Islet precursor cell (in vitro differentiated cells): Measurements from ENCODE around the gene CCDC27.
A peak's percentile ranks its signal among the peaks of the same experiment; 100 is the strongest.

Source experiments
- DNase-seq: peaks from one replicate; pipeline ENCODE4 v3.0.0-alpha.2; 2018

CCDC27 gene

DNA sequence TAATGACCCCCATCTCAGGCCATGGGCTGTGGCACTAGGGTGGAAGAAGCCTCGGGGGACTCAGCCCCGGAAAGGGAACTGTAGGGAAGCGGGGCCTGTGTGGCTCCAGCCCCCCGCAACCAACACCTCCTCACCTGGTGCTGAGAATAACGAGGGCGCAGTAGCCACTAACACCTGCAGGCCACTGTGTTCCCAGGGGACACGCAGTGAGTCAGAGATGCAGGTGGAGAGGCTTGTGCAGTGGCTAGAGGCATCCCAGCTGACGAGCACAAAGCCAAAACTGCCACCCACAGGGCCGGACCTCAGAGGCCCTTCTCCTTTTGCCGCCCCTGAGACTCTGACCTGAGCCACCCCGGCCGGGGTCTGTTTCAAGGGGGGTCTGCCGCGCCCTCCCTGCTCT is 33.5 kb upstream of the CCDC27 start:
- DNase-seq = no peak

DNA sequence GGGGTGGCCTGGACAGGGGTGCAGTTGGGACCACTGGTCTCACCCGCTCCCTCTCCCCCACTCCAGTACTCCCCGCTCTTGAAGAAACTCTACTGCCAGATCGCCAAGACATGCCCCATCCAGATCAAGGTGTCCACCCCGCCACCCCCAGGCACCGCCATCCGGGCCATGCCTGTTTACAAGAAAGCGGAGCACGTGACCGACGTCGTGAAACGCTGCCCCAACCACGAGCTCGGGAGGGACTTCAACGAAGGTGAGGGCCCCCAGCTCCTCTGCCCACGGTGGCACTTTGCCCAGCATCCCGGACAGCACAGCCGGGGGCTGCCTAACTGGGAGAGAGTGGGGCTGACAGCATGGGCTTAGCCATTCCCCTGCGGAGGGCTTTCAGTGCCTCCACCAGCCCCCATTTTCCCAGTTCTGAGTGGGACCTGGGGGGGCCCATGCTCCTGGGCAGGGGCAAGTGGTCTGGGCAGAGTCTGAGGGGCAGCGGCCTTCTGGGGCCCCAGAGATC is 30.2 kb upstream of the CCDC27 start:
- no peak for DNase-seq

DNA sequence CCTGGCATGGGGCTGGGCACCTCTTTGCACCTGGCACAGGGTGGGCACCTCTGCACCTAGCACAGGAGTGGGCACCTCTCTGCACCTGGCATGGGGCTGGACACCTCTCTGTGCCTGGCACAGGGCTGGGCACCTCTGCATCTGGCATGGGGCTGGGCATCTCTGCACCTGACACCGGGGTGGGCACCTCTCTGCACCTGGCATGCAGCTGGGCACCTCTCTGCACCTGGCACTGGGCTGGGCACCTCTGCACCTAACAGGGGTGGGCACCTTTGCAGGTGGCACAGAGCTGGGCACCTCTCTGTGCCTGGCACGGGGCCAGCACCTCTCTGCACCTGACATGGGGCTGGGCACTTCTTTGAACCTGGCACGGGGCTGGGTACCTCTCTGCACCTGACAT is 29.4 kb upstream of the CCDC27 start:
- no peak for DNase-seq

DNA sequence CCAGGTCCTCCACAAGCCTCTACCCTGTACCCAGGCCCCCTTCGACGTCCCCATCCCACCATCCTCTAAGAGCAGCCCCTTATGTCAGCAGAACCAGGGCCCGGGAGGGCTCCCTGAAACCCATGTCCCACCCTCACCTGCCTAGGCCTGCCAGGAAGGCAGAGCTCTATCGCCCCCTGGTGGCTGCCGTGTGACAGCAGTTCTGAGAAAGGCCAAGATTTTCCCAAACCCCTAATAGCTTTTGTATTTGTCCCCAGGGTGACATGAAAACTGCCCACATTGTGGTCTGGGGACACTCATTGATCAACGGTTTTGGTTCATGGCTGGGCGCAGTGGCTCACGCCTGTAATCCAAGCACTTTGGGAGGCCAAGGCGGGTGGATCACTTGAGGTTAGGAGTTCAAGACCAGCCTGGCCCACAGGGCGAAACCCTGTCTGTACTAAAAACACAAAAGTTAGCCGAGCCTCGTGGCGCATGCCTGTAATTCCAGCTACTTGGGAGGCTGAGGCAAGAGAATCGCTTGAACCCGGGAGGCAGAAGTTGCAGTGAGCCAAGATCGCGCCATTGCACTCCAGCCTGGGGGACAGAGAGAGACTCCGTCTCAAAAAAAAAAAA is 27.7 kb upstream of the CCDC27 start:
- peak; percentile 82 for DNase-seq

DNA sequence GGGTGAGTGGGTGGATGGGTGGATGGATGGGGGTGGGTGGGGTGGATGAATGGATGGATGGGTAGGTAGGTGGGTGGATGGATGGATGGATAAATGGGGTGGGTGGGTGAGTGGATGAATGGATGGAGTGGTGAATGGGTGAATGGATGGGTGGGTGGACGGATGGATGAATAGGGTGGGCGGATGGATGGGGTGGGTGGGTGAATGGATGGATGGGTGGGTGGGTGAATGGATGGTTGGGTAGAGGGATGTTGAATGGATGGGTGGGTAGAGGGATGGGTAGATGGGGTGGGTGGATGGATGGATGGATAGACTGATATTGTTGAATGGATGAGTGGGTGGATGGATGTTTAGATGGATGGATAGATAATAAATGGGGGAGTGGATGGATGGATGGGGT is 26.9 kb upstream of the CCDC27 start:
- no peak for DNase-seq

DNA sequence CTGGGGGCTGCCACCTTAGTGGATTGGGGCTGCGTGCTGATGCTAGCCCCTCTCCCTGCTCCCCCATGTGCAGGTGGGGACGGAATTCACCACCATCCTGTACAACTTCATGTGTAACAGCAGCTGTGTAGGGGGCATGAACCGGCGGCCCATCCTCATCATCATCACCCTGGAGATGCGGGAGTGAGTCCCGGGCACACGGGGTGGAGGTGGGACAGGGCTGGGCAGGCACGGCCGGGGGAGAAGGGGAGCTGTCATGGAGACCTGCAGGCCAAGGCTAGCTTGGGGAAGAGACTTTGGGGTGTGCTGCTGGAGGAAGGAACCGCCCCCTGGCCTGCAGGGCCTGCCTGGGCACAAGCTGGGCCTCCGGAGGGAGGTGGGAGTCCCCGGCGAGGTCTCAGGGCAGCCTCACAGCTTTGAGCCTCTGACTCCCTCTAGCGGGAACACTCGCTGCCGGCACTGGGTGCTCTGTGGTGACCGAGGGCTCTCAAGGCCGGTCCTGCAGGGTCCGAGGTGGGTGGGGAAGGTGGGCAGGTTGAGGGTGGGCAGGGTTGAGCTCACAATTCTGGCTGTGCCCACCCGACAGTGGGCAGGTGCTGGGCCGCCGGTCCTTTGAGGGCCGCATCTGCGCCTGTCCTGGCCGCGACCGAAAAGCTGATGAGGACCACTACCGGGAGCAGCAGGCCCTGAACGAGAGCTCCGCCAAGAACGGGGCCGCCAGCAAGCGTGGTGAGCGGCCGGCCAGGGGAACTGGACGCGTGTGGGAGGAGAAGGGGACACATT is 25.0 kb upstream of the CCDC27 start:
- peak; percentile 77 for DNase-seq

DNA sequence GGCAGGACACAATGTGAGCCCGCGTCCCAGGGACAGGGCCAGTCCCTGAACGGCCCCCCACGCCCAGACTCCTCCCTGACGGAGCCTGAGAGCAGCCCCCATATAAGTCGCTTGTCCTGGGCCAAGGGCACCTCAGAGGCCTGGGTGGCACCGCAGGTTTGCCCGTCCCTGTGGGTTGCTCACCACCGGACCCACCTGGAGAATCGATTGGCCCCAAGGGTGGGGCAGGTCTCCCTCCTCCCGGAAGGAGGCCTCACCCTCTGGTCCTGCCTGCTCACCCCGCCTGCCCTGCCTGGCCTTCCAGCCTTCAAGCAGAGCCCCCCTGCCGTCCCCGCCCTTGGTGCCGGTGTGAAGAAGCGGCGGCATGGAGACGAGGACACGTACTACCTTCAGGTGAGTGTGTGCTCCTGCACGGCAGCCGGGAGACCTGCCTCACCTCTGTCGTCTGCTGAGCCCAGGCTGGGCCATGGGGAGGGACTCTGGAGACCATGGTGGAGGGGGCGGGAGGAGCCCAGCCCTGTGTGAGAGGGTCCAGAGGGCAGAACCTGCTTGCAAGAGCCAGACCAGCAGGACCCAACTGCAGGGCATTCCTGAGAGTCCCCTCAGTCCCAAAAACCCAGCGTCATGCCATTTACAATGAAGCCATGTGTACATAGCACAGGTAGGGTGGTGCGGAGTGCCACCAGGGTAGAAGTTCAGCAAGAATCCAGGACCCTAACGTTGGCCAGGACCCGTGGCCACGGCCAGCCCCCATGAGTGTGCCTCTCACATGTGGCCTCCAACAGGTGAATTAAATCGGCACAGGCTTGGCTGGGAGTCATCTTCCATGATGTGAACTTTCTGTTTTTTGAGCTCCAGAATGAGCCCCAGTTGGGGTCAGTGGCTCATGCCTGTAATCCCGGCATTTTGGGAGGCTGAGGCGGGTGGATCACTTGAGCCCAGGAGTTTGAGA is 24.1 kb upstream of the CCDC27 start:
- no peak for DNase-seq

DNA sequence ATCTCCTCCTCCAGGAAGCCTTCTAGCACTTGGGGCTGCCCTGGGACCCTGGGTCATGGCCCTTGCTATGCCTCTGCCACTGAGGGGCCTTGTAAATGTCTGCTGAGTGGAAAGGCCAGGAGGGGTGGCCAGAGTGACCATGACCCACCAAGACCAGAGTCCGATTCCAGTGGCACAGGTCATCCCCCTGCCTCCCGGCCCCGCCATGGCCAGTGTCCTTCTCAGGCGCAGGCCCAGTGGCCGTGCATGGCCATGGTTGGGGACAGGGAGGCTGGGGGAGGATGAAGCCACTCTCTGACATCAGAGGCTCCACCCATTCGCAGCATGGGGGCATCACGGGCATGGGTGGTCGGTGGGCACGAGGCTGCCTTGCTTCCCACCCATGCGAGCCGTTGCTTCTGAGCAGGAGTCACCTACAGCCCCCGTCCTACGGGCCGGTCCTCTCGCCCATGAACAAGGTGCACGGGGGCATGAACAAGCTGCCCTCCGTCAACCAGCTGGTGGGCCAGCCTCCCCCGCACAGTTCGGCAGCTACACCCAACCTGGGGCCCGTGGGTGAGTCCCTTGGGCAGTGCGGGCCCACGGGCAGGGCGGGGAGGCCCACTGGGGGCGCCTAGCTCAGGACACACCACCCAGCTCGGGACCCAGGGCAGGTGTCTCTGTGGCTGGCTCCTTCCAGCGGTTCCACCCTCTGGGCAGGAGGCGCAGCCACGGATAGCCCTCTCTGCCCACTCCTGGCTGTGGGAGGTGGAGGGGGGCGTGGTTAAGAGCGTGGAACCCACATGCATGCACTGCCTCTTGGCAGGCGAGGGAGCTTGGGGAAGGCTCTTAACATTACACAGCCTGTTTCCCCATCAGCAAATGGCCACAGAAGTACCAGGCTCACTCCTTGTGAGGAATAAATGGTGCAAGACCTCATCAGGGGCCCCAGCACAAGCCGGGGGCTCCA is 22.4 kb upstream of the CCDC27 start:
- DNase-seq = no peak

DNA sequence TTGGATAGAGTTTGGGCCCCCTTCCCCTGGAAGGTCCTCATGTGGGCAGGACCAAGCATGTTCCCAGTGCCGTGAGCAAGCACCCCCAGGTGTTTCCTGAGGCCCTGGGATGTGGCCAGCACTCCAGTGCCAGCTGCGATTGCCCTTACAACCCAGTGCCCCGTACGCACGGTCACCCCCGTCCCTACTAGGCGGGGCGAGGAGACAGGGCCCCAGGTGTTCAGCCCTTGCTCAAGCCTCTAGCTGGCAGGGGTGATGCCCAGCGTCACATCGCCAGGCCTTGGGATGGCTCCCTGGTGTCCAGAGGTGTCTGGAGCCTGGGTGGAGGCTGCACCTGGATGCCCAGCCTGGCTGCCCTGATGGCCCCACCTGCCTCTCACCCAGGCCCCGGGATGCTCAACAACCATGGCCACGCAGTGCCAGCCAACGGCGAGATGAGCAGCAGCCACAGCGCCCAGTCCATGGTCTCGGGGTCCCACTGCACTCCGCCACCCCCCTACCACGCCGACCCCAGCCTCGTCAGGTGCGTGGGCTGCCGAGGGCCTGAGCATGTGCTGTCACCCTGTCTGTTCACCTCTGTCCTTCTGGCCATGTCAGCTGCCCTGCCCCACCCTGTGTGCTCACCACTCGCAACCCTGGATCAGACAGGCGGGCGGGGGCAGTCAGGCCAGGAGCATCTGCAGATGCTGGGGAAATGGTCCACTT is 21.6 kb upstream of the CCDC27 start:
- DNase-seq = no peak

DNA sequence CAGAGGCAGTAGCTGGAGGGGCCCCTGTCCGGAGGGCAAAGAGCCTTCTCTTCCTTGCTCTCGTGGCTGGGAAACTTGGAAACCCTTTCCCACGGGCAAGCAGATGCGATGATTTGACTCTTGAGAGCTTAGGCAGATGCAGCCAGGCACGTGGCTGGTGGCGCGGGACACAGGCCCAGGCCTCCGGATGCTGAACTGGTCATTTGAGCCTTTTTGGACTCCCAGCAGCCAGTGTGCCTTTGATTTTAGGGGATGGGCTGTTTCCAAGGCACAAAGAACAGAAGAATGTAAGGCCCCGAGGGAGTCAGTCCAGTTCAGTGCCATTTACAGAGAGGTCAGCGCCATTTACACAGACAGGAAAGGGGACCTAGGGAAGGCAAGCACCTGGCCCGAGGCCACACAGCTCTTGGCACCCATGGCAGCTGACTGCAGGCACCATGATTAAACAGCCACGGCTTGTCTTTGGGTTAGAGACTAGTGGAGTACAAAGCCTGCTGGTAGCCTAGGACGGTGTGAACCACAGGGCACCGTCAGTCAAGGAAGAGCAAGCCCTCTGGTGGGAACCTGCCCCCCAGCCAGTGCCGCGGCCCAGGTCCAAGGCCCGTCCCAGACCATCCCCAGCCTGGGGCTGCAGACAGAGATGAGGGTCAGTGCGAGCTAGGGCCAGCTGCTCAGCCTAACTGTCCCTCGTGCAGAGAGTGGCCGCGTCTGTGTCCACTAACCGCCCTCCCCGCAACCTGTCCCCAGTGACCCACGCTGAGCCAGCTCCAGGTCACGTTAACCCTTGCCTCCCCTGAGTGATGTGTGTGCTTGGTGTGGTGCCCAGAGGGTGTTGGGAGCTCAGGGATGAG is 20.4 kb upstream of the CCDC27 start:
- DNase-seq = no peak

DNA sequence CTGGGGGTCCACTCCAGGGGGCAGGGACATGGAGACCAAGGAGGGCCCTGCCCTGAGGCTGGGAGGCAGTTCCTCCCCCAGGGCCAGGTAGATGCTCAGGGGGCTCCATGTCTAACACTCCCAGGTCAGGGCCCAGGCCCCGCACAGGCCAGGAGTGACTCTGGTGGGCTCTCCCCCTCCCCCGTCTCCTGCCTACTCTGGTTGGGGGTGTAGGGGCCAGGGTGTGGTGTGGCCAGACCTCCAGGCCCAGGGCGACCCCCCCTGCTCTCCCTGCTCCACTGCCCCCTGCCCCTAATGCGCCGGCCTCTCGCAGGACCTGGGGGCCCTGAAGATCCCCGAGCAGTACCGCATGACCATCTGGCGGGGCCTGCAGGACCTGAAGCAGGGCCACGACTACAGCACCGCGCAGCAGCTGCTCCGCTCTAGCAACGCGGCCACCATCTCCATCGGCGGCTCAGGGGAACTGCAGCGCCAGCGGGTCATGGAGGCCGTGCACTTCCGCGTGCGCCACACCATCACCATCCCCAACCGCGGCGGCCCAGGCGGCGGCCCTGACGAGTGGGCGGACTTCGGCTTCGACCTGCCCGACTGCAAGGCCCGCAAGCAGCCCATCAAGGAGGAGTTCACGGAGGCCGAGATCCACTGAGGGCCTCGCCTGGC is 19.7 kb upstream of the CCDC27 start:
- no peak for DNase-seq

DNA sequence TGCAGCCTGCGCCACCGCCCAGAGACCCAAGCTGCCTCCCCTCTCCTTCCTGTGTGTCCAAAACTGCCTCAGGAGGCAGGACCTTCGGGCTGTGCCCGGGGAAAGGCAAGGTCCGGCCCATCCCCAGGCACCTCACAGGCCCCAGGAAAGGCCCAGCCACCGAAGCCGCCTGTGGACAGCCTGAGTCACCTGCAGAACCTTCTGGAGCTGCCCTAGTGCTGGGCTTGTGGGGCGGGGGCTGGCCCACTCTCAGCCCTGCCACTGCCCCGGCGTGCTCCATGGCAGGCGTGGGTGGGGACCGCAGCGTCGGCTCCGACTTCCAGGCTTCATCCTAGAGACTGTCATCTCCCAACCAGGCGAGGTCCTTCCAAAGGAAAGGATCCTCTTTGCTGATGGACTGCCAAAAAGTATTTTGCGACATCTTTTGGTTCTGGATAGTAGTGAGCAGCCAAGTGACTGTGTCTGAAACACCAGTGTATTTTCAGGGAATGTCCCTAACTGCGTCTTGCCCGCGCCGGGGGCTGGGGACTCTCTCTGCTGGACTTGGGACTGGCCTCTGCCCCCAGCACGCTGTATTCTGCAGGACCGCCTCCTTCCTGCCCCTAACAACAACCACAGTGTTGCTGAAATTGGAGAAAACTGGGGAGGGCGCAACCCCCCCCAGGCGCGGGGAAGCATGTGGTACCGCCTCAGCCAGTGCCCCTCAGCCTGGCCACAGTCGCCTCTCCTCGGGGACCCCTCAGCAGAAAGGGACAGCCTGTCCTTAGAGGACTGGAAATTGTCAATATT is 19.0 kb upstream of the CCDC27 start:
- DNase-seq = no peak

DNA sequence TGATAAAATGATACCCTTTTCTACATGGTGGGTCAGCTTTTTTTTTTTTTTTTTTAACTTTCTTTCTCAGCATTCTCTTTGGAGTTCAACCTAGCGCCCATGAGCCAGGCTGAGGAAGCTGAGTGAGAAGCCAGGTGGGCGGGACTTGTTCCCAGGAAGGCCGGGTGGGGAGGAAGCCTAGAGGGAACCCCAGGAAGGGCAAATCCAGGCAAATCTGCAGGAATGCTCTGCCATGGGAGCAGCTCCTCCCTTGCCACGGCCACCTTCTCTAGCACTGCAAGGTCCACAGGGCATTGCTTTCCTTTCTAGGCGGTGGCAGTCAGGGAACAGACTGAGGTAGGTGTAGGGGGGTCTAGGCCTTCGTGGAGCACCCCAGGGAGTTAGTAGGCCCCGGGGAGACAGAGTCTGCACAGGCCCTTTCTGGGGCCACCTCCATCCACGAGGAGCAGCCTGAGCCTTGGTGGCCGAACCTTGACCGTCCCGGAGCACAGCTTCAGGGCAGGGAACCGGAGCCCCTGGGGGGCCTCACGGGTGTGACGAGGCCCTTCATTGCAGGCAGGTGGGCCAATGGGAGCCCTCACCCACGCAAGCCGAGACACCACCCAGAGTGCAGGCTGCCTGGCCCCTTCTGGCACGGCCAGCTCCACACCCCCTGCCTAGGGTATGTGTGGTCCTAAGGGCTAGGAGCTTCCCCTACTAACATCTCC is 18.2 kb upstream of the CCDC27 start:
- DNase-seq = no peak

DNA sequence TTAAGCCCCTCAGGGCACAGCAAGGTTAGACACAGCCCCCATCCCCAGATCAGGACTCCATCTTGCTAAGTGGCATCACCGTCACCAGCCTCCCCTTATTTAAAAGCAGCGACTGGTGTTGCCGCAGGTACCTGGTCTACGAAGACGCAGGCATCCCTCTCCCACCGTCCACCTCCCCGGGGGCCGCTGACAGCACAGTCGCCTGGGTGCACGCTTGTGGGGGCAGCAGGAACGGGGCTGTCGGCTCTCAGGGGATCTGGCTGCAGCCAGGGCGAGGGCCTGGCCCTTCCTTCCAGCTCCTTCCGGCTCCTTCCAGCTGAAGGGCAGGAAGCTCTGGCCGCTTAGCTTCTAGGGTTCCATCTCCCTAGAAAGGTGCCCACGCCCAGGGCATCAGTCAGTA is 17.6 kb upstream of the CCDC27 start:
- DNase-seq = no peak

DNA sequence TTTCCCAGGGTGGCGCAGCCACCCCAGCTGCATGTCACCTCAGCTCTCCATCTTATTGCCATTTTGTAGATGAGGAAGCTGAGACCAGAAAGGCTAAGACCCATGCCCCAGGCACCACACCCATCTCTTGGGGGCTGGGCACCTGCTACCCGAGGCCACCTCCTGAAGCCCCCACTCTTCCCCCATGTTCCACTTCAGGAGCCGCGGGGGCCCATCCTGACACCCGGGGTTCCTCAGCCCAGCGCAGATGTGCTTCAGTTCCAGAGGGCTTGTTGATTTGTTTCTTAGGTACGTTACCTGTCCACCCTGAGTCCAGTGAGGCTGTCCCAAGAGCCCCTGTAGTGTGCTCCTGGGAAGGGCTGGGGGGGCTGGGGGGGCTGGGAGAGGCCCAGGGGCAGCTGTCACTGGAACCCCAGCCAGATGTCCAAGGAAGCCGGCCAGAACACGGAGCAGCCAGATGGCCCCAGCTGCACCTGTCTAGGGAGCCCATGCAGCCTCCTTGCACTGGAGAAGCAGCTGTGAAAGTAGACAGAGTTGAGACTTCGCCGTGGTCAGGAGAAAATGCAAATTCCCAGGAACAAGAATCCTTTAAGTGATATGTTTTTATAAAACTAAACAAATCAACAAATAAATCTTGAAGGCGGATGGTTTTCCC is 17.1 kb upstream of the CCDC27 start:
- DNase-seq = no peak

DNA sequence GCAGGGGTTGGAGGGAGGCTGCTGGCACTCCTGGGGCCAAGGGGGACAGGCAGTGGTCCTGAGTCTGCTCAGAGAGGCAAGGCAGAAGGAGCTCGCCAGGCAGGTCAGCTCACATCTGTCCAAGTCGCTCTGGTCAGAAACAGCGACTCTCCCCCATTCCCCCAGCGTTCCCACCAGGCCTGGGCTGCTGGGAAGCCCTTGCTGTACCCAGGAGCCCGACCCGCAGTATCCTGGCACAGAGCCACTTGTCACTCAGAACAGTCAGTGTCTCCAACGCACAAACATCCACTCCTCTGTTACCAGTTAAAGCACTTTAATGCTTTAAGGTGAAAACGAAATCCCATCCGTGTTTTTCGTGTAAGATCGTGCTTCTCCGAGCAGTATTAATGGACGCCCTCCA is 16.6 kb upstream of the CCDC27 start:
- no peak for DNase-seq

DNA sequence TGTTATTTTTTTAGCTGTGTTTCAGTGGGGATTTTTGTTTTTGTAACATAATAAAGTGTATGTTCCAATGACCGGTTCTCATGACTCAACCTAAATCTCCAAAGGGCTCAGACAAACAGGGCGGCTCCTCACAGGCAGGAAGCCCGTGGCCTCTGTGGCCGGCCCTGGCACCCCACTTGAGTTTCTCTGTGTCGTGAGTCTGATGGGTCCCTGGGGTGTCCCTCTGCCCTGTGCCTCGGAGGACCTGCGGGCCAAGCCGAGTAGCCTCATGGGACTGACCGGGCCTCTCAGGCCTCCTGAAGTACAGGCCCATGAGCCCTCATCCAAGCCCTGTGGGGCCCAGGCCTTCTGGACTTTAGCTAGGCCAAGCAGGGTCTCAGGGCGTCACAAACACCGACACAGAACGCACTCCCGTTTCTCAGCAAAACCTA is 16.1 kb upstream of the CCDC27 start:
- DNase-seq = no peak

DNA sequence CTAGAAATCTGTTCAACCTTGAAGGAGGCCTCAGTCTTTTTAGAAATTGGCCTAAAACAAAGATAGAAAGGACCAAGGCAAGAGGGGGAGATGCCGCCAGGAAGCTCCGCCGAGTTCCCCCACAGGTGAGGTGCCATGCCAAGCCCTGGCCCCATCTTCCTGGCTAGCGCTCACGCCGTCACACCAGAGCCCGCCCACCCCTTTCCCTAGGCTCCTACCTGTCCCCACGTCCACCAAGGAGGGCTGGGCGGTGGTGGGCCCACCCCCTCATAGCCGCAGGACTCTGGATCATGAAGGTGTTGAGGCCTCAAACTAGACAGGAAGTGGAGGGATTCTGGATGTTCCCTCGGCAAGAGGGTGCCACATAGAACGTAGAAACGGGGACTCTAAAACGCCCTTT is 15.5 kb upstream of the CCDC27 start:
- no peak for DNase-seq
